CD14-positive monocyte (primary cell): ENCODE results near the gene C2CD4D. TPM values are rescaled to one million over a fixed set of nuclear protein-coding genes. Genes with fewer than 3 reads are reported as not detected.

ENCODE experiments used
- DNase-seq, 3 donors: peaks; one replicate each; pipeline ENCODE4 v3.0.0-alpha.2; 2011 to 2022
- H2AFZ ChIP-seq: 2 replicates; pipeline ENCODE4 v1.6.0; 2012; ENCODE audit warnings: mild to moderate bottlenecking, low read depth, low read length, inconsistent platforms; ENCODE audit not compliant: insufficient read depth, poor library complexity, severe bottlenecking
- H3K27ac ChIP-seq, 2 donors: 1 replicate in 1 of 2; 2 replicates in 1 of 2; pipeline ENCODE4 v1.5.1; 2012 to 2013; ENCODE audit warnings: low read length in 2 of 2, control low read depth in 1 of 2, inconsistent platforms in 1 of 2, low read depth in 1 of 2, mild to moderate bottlenecking in 1 of 2
- H3K27me3 ChIP-seq, 2 donors: one replicate each; pipeline versions ENCODE4 v1.6.0 to v1.6.1; 2011 to 2013; ENCODE audit warnings: low read length in 2 of 2; ENCODE audit not compliant: control insufficient read depth in 2 of 2, insufficient read depth in 2 of 2
- H3K36me3 ChIP-seq, 2 donors: replicated peaks in 1 of 2; 1 replicate in 1 of 2; 2 replicates in 1 of 2; pipeline versions ENCODE4 v1.5.1 to v1.6.1; 2012 to 2013; ENCODE audit warnings: low read length in 2 of 2, control low read depth in 1 of 2, inconsistent platforms in 1 of 2, mild to moderate bottlenecking in 1 of 2; ENCODE audit not compliant: insufficient read depth in 2 of 2, control insufficient read depth in 1 of 2
- H3K4me1 ChIP-seq, 2 donors: 1 replicate in 1 of 2; 2 replicates in 1 of 2; pipeline versions ENCODE4 v1.5.1 to v1.6.1; 2012 to 2013; ENCODE audit warnings: low read length in 2 of 2, control low read depth in 1 of 2, inconsistent platforms in 1 of 2, mild to moderate bottlenecking in 1 of 2, moderate library complexity in 1 of 2; ENCODE audit not compliant: insufficient read depth in 2 of 2, control insufficient read depth in 1 of 2
- H3K4me2 ChIP-seq: replicated peaks from 2 replicates; pipeline ENCODE3; 2012; ENCODE audit warnings: low read length, moderate library complexity, mild to moderate bottlenecking; ENCODE audit not compliant: poor library complexity, severe bottlenecking; ENCODE audit errors: extremely low read depth
- H3K4me3 ChIP-seq, 3 experiments: fragments of 200-600 bp in 1 of 3; sonication (generic) in 1 of 3; replicated peaks in 1 of 3; 1 replicate in 2 of 3; 2 replicates in 1 of 3; pipeline ENCODE4 v1.5.1; 2011 to 2013; ENCODE audit warnings: low read length in 3 of 3, mild to moderate bottlenecking in 3 of 3, control low read depth in 2 of 3, low read depth in 2 of 3, inconsistent platforms in 1 of 3, moderate library complexity in 1 of 3
- H3K79me2 ChIP-seq: 2 replicates; pipeline ENCODE4 v1.6.0; 2012; ENCODE audit warnings: mild to moderate bottlenecking, control low read depth, inconsistent platforms, low read length, moderate library complexity; ENCODE audit not compliant: insufficient read depth
- H3K9ac ChIP-seq: 2 replicates; pipeline ENCODE4 v1.6.0; 2017; ENCODE audit warnings: low read length, mild to moderate bottlenecking; ENCODE audit not compliant: insufficient read depth, poor library complexity, severe bottlenecking
- H3K9me3 ChIP-seq, 2 donors: replicated peaks in 1 of 2; 1 replicate in 1 of 2; 2 replicates in 1 of 2; pipeline versions ENCODE4 v1.5.1 to v1.6.1; 2012 to 2013; ENCODE audit warnings: low read length in 2 of 2, control low read depth in 1 of 2; ENCODE audit not compliant: control insufficient read depth in 1 of 2, insufficient read depth in 1 of 2
- H4K20me1 ChIP-seq: 2 replicates; pipeline ENCODE4 v1.6.0; 2012; ENCODE audit warnings: mild to moderate bottlenecking, low read length, control low read depth, moderate library complexity; ENCODE audit not compliant: insufficient read depth
- H3K27ac Mint-ChIP-seq, 7 donors: one replicate each; pipeline ENCODE4 v1.8.0; 2020; ENCODE audit warnings: mild to moderate bottlenecking in 7 of 7, mixed read lengths in 7 of 7, moderate library complexity in 6 of 7, inconsistent platforms in 2 of 7
- H3K27me3 Mint-ChIP-seq, 3 donors: one replicate each; pipeline ENCODE4 v1.8.0; 2021 to 2022; ENCODE audit warnings: low read depth in 3 of 3, mild to moderate bottlenecking in 3 of 3, mixed read lengths in 3 of 3, moderate library complexity in 3 of 3, inconsistent platforms in 1 of 3
- H3K36me3 Mint-ChIP-seq, 2 donors: one replicate each; pipeline ENCODE4 v1.8.0; 2020; ENCODE audit warnings: mixed read lengths in 2 of 2, inconsistent platforms in 1 of 2, mild to moderate bottlenecking in 1 of 2
- H3K4me1 Mint-ChIP-seq: one replicate; pipeline ENCODE4 v1.8.0; 2020; ENCODE audit warnings: mild to moderate bottlenecking, mixed read lengths
- H3K4me3 Mint-ChIP-seq, 2 donors: one replicate each; pipeline ENCODE4 v1.8.0; 2020; ENCODE audit warnings: mild to moderate bottlenecking in 2 of 2, mixed read lengths in 2 of 2, moderate library complexity in 1 of 2
- H3K9me3 Mint-ChIP-seq, 7 donors: one replicate each; pipeline ENCODE4 v1.8.0; 2020 to 2022; ENCODE audit warnings: mixed read lengths in 7 of 7, mild to moderate bottlenecking in 6 of 7, moderate library complexity in 6 of 7, inconsistent platforms in 2 of 7
- CTCF ChIP-seq: fragments of 200-600 bp; IDR thresholded peaks from one replicate; pipeline ENCODE4 v1.8.0; 2022; ENCODE audit warnings: antibody characterized with exemption, mild to moderate bottlenecking
- WGBS: methylation state at CpG from one replicate; pipeline ENCODE4 v1.1.5; 2013; ENCODE audit warnings: missing lambda C conversion rate; ENCODE audit not compliant: insufficient coverage; 5-methylcytosine and 5-hydroxymethylcytosine counted together
- intact Hi-C, 2 donors: fragments of 100-400 bp; cut with micrococcal nuclease; formaldehyde crosslinking; loops; one replicate each; pipeline versions ENCODE4 v1.15.0 to v1.15.1; 2023
- polyA plus RNA-seq, 3 donors: library from polyadenylated mRNA; depleted of rRNA in 1 of 3; unstranded in 2 of 3; stranded (reverse) in 1 of 3; fragments of 300-500 nt in 2 of 3; fragments of >200 nt in 1 of 3; fragmentation: Illumina TruSeq in 2 of 3; gene quantifications; 1 replicate in 2 of 3; 2 replicates in 1 of 3; pipeline ENCODE4 v1.2.3, GENCODE V29; 2012 to 2021

Gene C2CD4D
- polyA plus RNA-seq, 3 donors, result not detected

- no peaks in the 10 kb centered on the region for H3K27me3 ChIP-seq
- no peak overlapping the region for H3K4me3 ChIP-seq
- peaks cover 70% of the 10 kb centered on the region for H3K4me1 Mint-ChIP-seq
- H3K9me3 ChIP-seq, result no peaks in the 10 kb centered on the region
- H3K36me3 ChIP-seq, result no peaks in the 10 kb centered on the region
- 54% methylated on average over 2 of the region's 6 CpGs for WGBS
- no peaks in the 10 kb centered on the region for H3K36me3 Mint-ChIP-seq
- intact Hi-C loops, result no loop called here
- H3K9ac ChIP-seq, result no peak overlapping the region
- peaks cover 1 to 11% (median 3%) of the 10 kb centered on the region in 3 donors for H3K27me3 Mint-ChIP-seq
- H3K27ac Mint-ChIP-seq, result no peak overlapping the region
- no peak for DNase-seq
- no peak overlapping the region for H2AFZ ChIP-seq
- peaks cover 62 to 77% of the 10 kb centered on the region in 2 donors for H3K4me1 ChIP-seq
- H3K4me3 Mint-ChIP-seq, result peak overlapping the region in 1 of 2 donors; percentile 30
- no peaks in the 10 kb centered on the region for H3K9me3 Mint-ChIP-seq
- no peak overlapping the region for H3K27ac ChIP-seq
- no peaks in the 10 kb centered on the region for H4K20me1 ChIP-seq
- no peak overlapping the region for H3K4me2 ChIP-seq
- no peak for TF ChIP-seq CTCF
- H3K79me2 ChIP-seq, result no peaks in the 10 kb centered on the region
Observed at GRCh38 chr1:151830055-151830454, 9.6 kb downstream of the C2CD4D start.

- peak overlapping the region in 1 of 2 donors; percentile 54 for H3K4me3 Mint-ChIP-seq
- H3K4me3 ChIP-seq, result peak overlapping the region in 1 of 3 experiments; percentile 12
Observed at GRCh38 chr1:151829352-151830046, 10.1 kb downstream of the C2CD4D start.

More at GRCh38 chr1:151829352-151830046, 10.1 kb downstream of the C2CD4D start:
- H3K79me2 ChIP-seq, result no peaks in the 10 kb centered on the region
- H3K27ac ChIP-seq, result no peak overlapping the region
- 46% methylated on average over 2 of the region's 4 CpGs for WGBS
- peaks cover 57 to 72% of the 10 kb centered on the region in 2 donors for H3K4me1 ChIP-seq
- H3K27me3 Mint-ChIP-seq, result peaks cover 1 to 11% (median 4%) of the 10 kb centered on the region in 3 donors
- H2AFZ ChIP-seq, result no peak overlapping the region
- no peaks in the 10 kb centered on the region for H3K27me3 ChIP-seq
- peaks cover 65% of the 10 kb centered on the region for H3K4me1 Mint-ChIP-seq
- intact Hi-C loops, result no loop called here
- no peaks in the 10 kb centered on the region for H4K20me1 ChIP-seq
- no peak overlapping the region for H3K9ac ChIP-seq
- no peak for TF ChIP-seq CTCF
- no peaks in the 10 kb centered on the region for H3K36me3 ChIP-seq
- H3K36me3 Mint-ChIP-seq, result no peaks in the 10 kb centered on the region
- H3K9me3 ChIP-seq, result no peaks in the 10 kb centered on the region
- peak overlapping the region in 3 of 7 donors; percentile 72 to 81 (median 76) for H3K27ac Mint-ChIP-seq
- no peak for DNase-seq
- H3K4me2 ChIP-seq, result no peak overlapping the region
- H3K9me3 Mint-ChIP-seq, result no peaks in the 10 kb centered on the region
